Measurements from ENCODE around the gene RBM39. TPM values are rescaled to one million over a fixed set of nuclear protein-coding genes. Genes with fewer than 3 reads are reported as not detected.

Gene RBM39
- total and polyA plus RNA-seq, 10 of the 15 experiments (the other 5 are each of a cell fraction or from before 2014, with no cell fraction given), result 135 to 280 (median 217) TPM

DNA sequence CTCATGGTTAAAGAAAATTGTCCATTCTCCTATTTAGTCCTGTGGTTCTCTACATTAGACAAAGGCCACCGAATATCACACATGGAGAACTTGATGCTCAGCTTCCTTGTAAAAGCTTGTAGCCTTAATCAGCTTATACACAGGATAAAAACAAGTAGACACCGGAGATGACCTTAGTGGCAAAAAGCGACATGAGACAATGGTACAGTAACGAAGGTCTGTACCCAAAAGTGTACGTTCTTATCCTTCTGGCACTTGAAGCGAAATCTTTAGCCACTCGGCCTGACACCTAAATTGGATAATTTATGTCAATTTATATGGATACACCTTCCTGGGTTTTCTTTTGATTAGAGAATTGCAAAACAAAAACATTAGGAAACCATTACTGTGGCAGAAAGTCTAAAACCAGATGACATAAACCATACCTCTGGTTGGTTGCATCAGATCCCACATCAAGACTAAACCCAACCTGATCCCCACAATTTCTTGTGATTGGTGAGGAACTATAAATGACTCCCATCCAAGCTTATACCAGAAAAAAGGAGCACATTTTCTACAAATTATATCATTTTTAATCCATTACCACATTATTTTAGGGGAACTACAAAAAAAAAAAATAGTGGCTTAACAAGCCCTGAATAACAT, 6.1 kb downstream of the RBM39 start:
- Histone ChIP-seq H3K27me3 (replicated peaks in 1 of 2; ENCODE audit: control insufficient read depth in 2 of 2, insufficient read depth in 2 of 2, low read length in 1 of 2) (no peaks in the 10 kb centered on the region), H4K20me1 (ENCODE audit: control insufficient read depth, insufficient read depth) (peaks cover 10% of the 10 kb centered on the region), H3K27ac (ENCODE audit: control insufficient read depth, insufficient read depth) (no peak overlapping the region), H3K9ac (ENCODE audit: control insufficient read depth, insufficient read depth, low read length) (no peak overlapping the region), H2AFZ (ENCODE audit: control insufficient read depth, low read depth, low read length) (no peak overlapping the region), H3K4me1 (ENCODE audit: control insufficient read depth, insufficient read depth, low read length) (peaks cover 2% of the 10 kb centered on the region; the same call in 1 of the 2 replicates), H3K4me3 (peak overlapping the region; percentile 34; the same call in 1 of the 2 replicates), H3K36me3 (ENCODE audit: control insufficient read depth in 2 of 2, insufficient read depth in 2 of 2, low read length in 1 of 2) (peaks cover 11 to 37% of the 10 kb centered on the region in 2 experiments), H3K79me2 (ENCODE audit: control insufficient read depth, insufficient read depth, low read length) (peaks cover 97% of the 10 kb centered on the region), H3K9me3 (replicated peaks; ENCODE audit: control insufficient read depth, insufficient read depth, low read length) (no peaks in the 10 kb centered on the region), H3K4me2 (ENCODE audit: control insufficient read depth, insufficient read depth) (peak overlapping the region; percentile 33; the same call in 1 of the 2 replicates)
- WGBS (ENCODE audit: insufficient coverage, insufficient replicate concordance, low lambda C conversion rate, missing lambda C conversion rate), result 70% methylated on average over 7 of the region's 7 CpGs
- ATAC-seq, result no peak
- FAIRE-seq, result no peak
- ChIA-PET SMC1A (ENCODE audit: uncharacterized antibody, unreplicated experiment) (interaction anchor here (0.6 to 2.3 kb wide), 7 partner anchors 17 to 219 kb away, joined by 3 to 7 read pairs (median 3); partner anchors contain the start of gene SCAND1), CTCF (interaction anchor here (0.6 to 1.2 kb wide), 5 partner anchors 18 to 118 kb away, joined by 3 read pairs; partner anchors contain the start of genes NFS1 and ROMO1), POLR2A (interaction anchor here (2.0 kb wide), 1 partner anchor 8 kb away, joined by 15 read pairs; no protein-coding TSS in a partner anchor), RAD21 (ENCODE audit: unreplicated experiment) (interaction anchor here (0.6 to 1.4 kb wide), 2 partner anchors 32 to 36 kb away, joined by 3 to 4 read pairs; partner anchors contain the start of gene PHF20)
- TF ChIP-seq POLR2AphosphoS5 (IDR thresholded peaks at IDR 0.05; ENCODE audit: low read length) (peak; percentile 40), SMAD5 (IDR thresholded peaks at IDR 0.05; ENCODE audit: low read depth) (no peak), CHD1 (IDR thresholded peaks at IDR 0.05; ENCODE audit: low read depth, low read length) (no peak), KLF5 (IDR thresholded peaks at IDR 0.05; ENCODE audit: partially characterized antibody) (no peak)
- BruUV-seq (replicated peaks), result TSS peak; percentile 0
- DNase-seq (ENCODE audit: low read depth, low spot score), result no peak
- in situ Hi-C loops (cut with MboI), result no loop called here
- intact Hi-C loops (cut with micrococcal nuclease; ENCODE audit: unreplicated experiment), result loop anchor here (10.0 kb wide), 1 partner anchor 149 kb away; no protein-coding TSS in a partner anchor

Data from GM12878 (cell line).